Activated CD8-positive, alpha-beta memory T cell treated with anti-CD3 and anti-CD28 coated beads for 4 hours (primary cell): ENCODE measurements around the gene PRDX6.
"Not testable (repeated sequence)": the region's sequence is repeated elsewhere in the genome, so short reads cannot be mapped to it uniquely, and the experiment has no call there.

Experiments
- DNase-seq, 2 donors: peaks; one replicate each; pipeline ENCODE4 v3.0.0-alpha.2; 2020; ENCODE audit warnings: low read depth in 2 of 2

PRDX6 gene

GRCh38 chr1:173496757-173497320, 19.7 kb downstream of the PRDX6 start:
- DNase-seq = no peak

- no peak for DNase-seq
Observed at GRCh38 chr1:173499729-173500128, 22.6 kb downstream of the PRDX6 start.

GRCh38 chr1:173502104-173502503, 25.0 kb downstream of the PRDX6 start:
- DNase-seq = no peak

- DNase-seq = no peak
Observed at GRCh38 chr1:173503391-173503790, 26.3 kb downstream of the PRDX6 start.

- DNase-seq = no peak
Observed at GRCh38 chr1:173504268-173504667, 27.1 kb downstream of the PRDX6 start.

GRCh38 chr1:173505391-173505790, 28.3 kb downstream of the PRDX6 start:
- no peak for DNase-seq

GRCh38 chr1:173506437-173506836, 29.3 kb downstream of the PRDX6 start:
- no peak for DNase-seq

- DNase-seq = no peak
Observed at GRCh38 chr1:173507205-173507846, 30.2 kb downstream of the PRDX6 start.

- DNase-seq = no peak
Observed at GRCh38 chr1:173507847-173508209, 30.7 kb downstream of the PRDX6 start.

GRCh38 chr1:173508541-173508940, 31.4 kb downstream of the PRDX6 start:
- DNase-seq = no peak

- DNase-seq = no peak
Observed at GRCh38 chr1:173509797-173510196, 32.7 kb downstream of the PRDX6 start.

GRCh38 chr1:173514503-173514902, 37.4 kb downstream of the PRDX6 start:
- DNase-seq = not testable (repeated sequence)

- DNase-seq = no peak
Observed at GRCh38 chr1:173520799-173521198, 43.7 kb downstream of the PRDX6 start.

- DNase-seq = no peak
Observed at GRCh38 chr1:173523329-173523728, 46.2 kb downstream of the PRDX6 start.

- DNase-seq = no peak
Observed at GRCh38 chr1:173525926-173526325, 48.8 kb downstream of the PRDX6 start.

- no peak for DNase-seq
Observed at GRCh38 chr1:173527151-173527826, 50.2 kb downstream of the PRDX6 start.

- DNase-seq = no peak
Observed at GRCh38 chr1:173529106-173529505, 52.0 kb downstream of the PRDX6 start.

- no peak for DNase-seq
Observed at GRCh38 chr1:173530795-173531693, 53.9 kb downstream of the PRDX6 start.

- DNase-seq = no peak
Observed at GRCh38 chr1:173532237-173532636, 55.1 kb downstream of the PRDX6 start.

- no peak for DNase-seq
Observed at GRCh38 chr1:173536223-173536622, 59.1 kb downstream of the PRDX6 start.
